Endothelial cell of umbilical vein (primary cell): Measurements from ENCODE around the gene UBTD1. TPM values are rescaled to one million over a fixed set of nuclear protein-coding genes. Genes with fewer than 3 reads are reported as not detected.

ENCODE experiments used
- BruUV-seq: library from RNA; stranded (reverse); fragments of 400-500 nt; replicated peaks from 2 replicates; lab custom pipeline; 2021; lab: Mats Ljungman, UMichigan
- CTCF ChIA-PET: fragments of 300-600, 350-600 bp; sonication (Branson Sonifier 250); formaldehyde crosslinking; loops from one replicate; lab custom pipeline; 2021; ENCODE audit warnings: antibody characterized with exemption, inconsistent platforms; lab: Charles Lee
- POLR2A ChIA-PET: fragments of 300-600, 350-600 bp; sonication (Branson Sonifier 250); formaldehyde crosslinking; loops from one replicate; lab custom pipeline; 2021; ENCODE audit warnings: antibody characterized with exemption, inconsistent platforms; lab: Charles Lee
- DNase-seq: peaks from one replicate; pipeline ENCODE4 v3.0.0-alpha.2; 2011; ENCODE audit warnings: low read depth, low spot score
- FAIRE-seq: peaks from 2 replicates; lab custom pipeline; 2011; peaks lifted over from hg19 to GRCh38; lab: Jason Lieb, UNC
- H2AFZ ChIP-seq: 2 replicates; pipeline ENCODE4 v1.6.0; 2012; ENCODE audit warnings: low read depth, low read length, control low read depth, inconsistent platforms
- H3K27ac ChIP-seq: 2 replicates; pipeline ENCODE4 v1.5.1; 2011; ENCODE audit warnings: low read depth, mild to moderate bottlenecking, control low read depth, low read length, moderate library complexity; ENCODE audit not compliant: insufficient read depth
- H3K27me3 ChIP-seq, 2 experiments: 2 replicates each; pipeline versions ENCODE4 v1.6.0 to v1.6.1; 2011; ENCODE audit warnings: low read length in 2 of 2, mixed read lengths in 1 of 2; ENCODE audit not compliant: control insufficient read depth in 2 of 2, insufficient read depth in 2 of 2
- H3K36me3 ChIP-seq, 2 experiments: 2 replicates in 1 of 2; 3 replicates in 1 of 2; pipeline ENCODE4 v1.5.1; 2011; ENCODE audit warnings: low read length in 2 of 2, mild to moderate bottlenecking in 1 of 2, moderate library complexity in 1 of 2; ENCODE audit not compliant: control insufficient read depth in 2 of 2, insufficient read depth in 2 of 2; ENCODE audit errors: extremely low read depth in 1 of 2
- H3K4me1 ChIP-seq: 3 replicates; pipeline ENCODE4 v1.5.1; 2011; ENCODE audit warnings: mild to moderate bottlenecking, low read length; ENCODE audit not compliant: control insufficient read depth, insufficient read depth; ENCODE audit errors: extremely low read depth
- H3K4me2 ChIP-seq: 2 replicates; pipeline ENCODE4 v1.6.1; 2011; ENCODE audit warnings: low read length, control low read depth, mixed read lengths; ENCODE audit not compliant: insufficient read depth
- H3K4me3 ChIP-seq, 3 experiments: fragments of 200-600 bp in 1 of 3; sonication (generic), shearing (Covaris generic) in 1 of 3; replicated peaks in 1 of 3; 2 replicates each; pipeline ENCODE4 v1.5.1; 2011 to 2016; ENCODE audit warnings: control low read depth in 3 of 3, low read length in 3 of 3, mild to moderate bottlenecking in 2 of 3, inconsistent platforms in 1 of 3, low read depth in 1 of 3, moderate library complexity in 1 of 3; ENCODE audit not compliant: insufficient read depth in 1 of 3
- H3K79me2 ChIP-seq: 2 replicates; pipeline ENCODE4 v1.6.0; 2012; ENCODE audit warnings: low read length, inconsistent platforms; ENCODE audit not compliant: control insufficient read depth, insufficient read depth
- H3K9ac ChIP-seq: replicated peaks from 2 replicates; pipeline ENCODE3; 2011; ENCODE audit warnings: low read length, control low read depth; ENCODE audit not compliant: insufficient read depth; ENCODE audit errors: extremely low read depth
- H3K9me1 ChIP-seq: replicated peaks from 3 replicates; pipeline ENCODE4 v1.6.0; 2011; ENCODE audit warnings: mild to moderate bottlenecking, low read length; ENCODE audit not compliant: control insufficient read depth, insufficient read depth; ENCODE audit errors: extremely low read depth
- H3K9me3 ChIP-seq: replicated peaks from 2 replicates; pipeline ENCODE4 v1.5.1; 2012; ENCODE audit warnings: low read length, inconsistent platforms; ENCODE audit not compliant: control insufficient read depth, insufficient read depth
- H4K20me1 ChIP-seq: replicated peaks from 2 replicates; pipeline ENCODE3; 2011; ENCODE audit warnings: mild to moderate bottlenecking, low read length; ENCODE audit not compliant: control insufficient read depth, insufficient read depth; ENCODE audit errors: extremely low read depth
- CTCF ChIP-seq, 2 donors: IDR thresholded peaks; 1 replicate in 1 of 2; 2 replicates in 1 of 2; pipeline ENCODE4 v1.5.1; 2011; ENCODE audit warnings: low read length in 2 of 2, mild to moderate bottlenecking in 2 of 2, moderate library complexity in 2 of 2, control low read depth in 1 of 2, inconsistent platforms in 1 of 2, low read depth in 1 of 2; ENCODE audit not compliant: insufficient read depth in 1 of 2; ENCODE audit errors: extremely low read depth in 1 of 2
- EZH2 ChIP-seq: IDR thresholded peaks from 2 replicates; pipeline ENCODE4 v1.6.1; 2012; ENCODE audit warnings: borderline replicate concordance, low read depth, mild to moderate bottlenecking, moderate library complexity, low read length, inconsistent platforms; ENCODE audit not compliant: severe bottlenecking
- FOS ChIP-seq: IDR thresholded peaks from 2 replicates; pipeline ENCODE4 v1.6.1; 2011; ENCODE audit warnings: mild to moderate bottlenecking, low read length, moderate library complexity, borderline replicate concordance; ENCODE audit not compliant: insufficient read depth
- GATA2 ChIP-seq: IDR thresholded peaks from 2 replicates; pipeline ENCODE4 v1.7.0; 2011; ENCODE audit warnings: low read depth, mild to moderate bottlenecking, moderate library complexity, mixed read lengths, low read length; ENCODE audit not compliant: insufficient read length, insufficient read depth
- JUN ChIP-seq: IDR thresholded peaks from 2 replicates; pipeline ENCODE4 v1.6.1; 2011; ENCODE audit warnings: borderline replicate concordance, low read depth; ENCODE audit not compliant: insufficient read length, insufficient read depth
- MAX ChIP-seq: IDR thresholded peaks from 2 replicates; pipeline ENCODE4 v1.6.1; 2011; ENCODE audit not compliant: insufficient read depth, insufficient read length
- MYC ChIP-seq: IDR thresholded peaks from one replicate; pipeline ENCODE4 v1.6.1; 2011; ENCODE audit warnings: mild to moderate bottlenecking, low read depth, low read length
- POLR2A ChIP-seq: IDR thresholded peaks from 2 replicates; pipeline ENCODE4 v1.6.1; 2012; ENCODE audit warnings: low read depth, mild to moderate bottlenecking, control low read depth, low read length
- POLR2AphosphoS5 ChIP-seq: IDR thresholded peaks from 2 replicates; pipeline ENCODE4 v1.6.1; 2012; ENCODE audit warnings: low read depth, mild to moderate bottlenecking, control low read depth, low read length, moderate library complexity; ENCODE audit not compliant: insufficient read depth
- dilution Hi-C: fragments of 300-500 bp; cut with MboI; formaldehyde crosslinking; loops from one replicate; pipeline ENCODE4 v1.15.0; 2019; ENCODE audit warnings: low sequenced_read_pairs; ENCODE audit not compliant: extremely low pct_ligation_motif_present
- intact Hi-C: fragments of 100-400 bp; cut with micrococcal nuclease; formaldehyde crosslinking; loops from one replicate; pipeline ENCODE4 v1.10.0; 2022
- polyA plus RNA-seq, 4 experiments: library from polyadenylated mRNA; depleted of rRNA in 3 of 4; stranded (reverse) in 3 of 4; unstranded in 1 of 4; fragments of >200 nt; gene quantifications; 2 replicates each; pipeline versions ENCODE4 v1.2.1 to v1.2.3, GENCODE V29; 2011 to 2012; ENCODE audit warnings: missing spikeins in 1 of 4
- total RNA-seq: library from RNA; stranded (reverse); gene quantifications from 2 replicates; pipeline ENCODE4 v1.2.3, GENCODE V29; 2021

UBTD1 gene
- total and polyA plus RNA-seq, 2 donors (not counting 3 experiments of a cell fraction or from before 2014, with no cell fraction given) = 42.6 to 63.7 TPM

GRCh38 chr10:97580421-97581367, 82.0 kb downstream of the UBTD1 start:
- intact Hi-C loops (no loop called here), dilution Hi-C loops (no loop called here)
- no peak overlapping the region for H3K4me3 ChIP-seq
- H3K9me3 ChIP-seq = no peaks in the 10 kb centered on the region
- no TSS peak for BruUV-seq
- no peak for DNase-seq
- no peaks in the 10 kb centered on the region for H4K20me1 ChIP-seq
- no peaks in the 10 kb centered on the region for H3K36me3 ChIP-seq
- H3K9me1 ChIP-seq = no peaks in the 10 kb centered on the region
- H3K9ac ChIP-seq = no peak overlapping the region
- no peaks in the 10 kb centered on the region for H3K27me3 ChIP-seq
- H3K4me1 ChIP-seq = no peaks in the 10 kb centered on the region
- no peak overlapping the region for H3K4me2 ChIP-seq
- H3K27ac ChIP-seq = no peak overlapping the region
- CTCF ChIA-PET = interaction anchor here (1.0 to 1.7 kb wide), 5 partner anchors 16 to 47 kb away, joined by 3 to 5 read pairs (median 3); no protein-coding TSS in a partner anchor
- H3K79me2 ChIP-seq = no peaks in the 10 kb centered on the region
- POLR2A ChIA-PET = interaction anchor here (1.8 kb wide), 1 partner anchor 16 kb away, joined by 4 read pairs; no protein-coding TSS in a partner anchor
- no peak for FAIRE-seq
- TF ChIP-seq GATA2 = no peak
- no peak for TF ChIP-seq EZH2
- no peak for TF ChIP-seq MYC
- no peak for TF ChIP-seq MAX
- TF ChIP-seq POLR2AphosphoS5 = no peak
- no peak for TF ChIP-seq JUN
- no peak for TF ChIP-seq FOS
- no peak for TF ChIP-seq CTCF (IDR thresholded peaks at IDR 0.05; ENCODE audit: extremely low read depth in 1 of 2, insufficient read depth in 1 of 2, low read depth in 1 of 2, low read length in 2 of 2)
- TF ChIP-seq POLR2A = no peak
- H2AFZ ChIP-seq = no peak overlapping the region
